ENCODE measurements around the gene MAEA. TPM values are rescaled to one million over a fixed set of nuclear protein-coding genes. Genes with fewer than 3 reads are reported as not detected.

Gene MAEA
- total RNA-seq, 4 donors from 2014 or later, result 47.2 to 62.1 (median 53.9) TPM

GRCh38 chr4:1362521-1362920 is 72.8 kb downstream of the MAEA start:
- no peaks in the 10 kb centered on the region for H3K4me1 ChIP-seq
- H3K27me3 ChIP-seq, result no peaks in the 10 kb centered on the region
- ATAC-seq, result no peak
- TF ChIP-seq EP300 (IDR thresholded peaks at IDR 0.05) (no peak), POLR2A (IDR thresholded peaks at IDR 0.05) (no peak), CTCF (IDR thresholded peaks at IDR 0.05) (no peak), POLR2AphosphoS5 (IDR thresholded peaks at IDR 0.05) (no peak)
- H3K9me3 ChIP-seq, result no peaks in the 10 kb centered on the region
- peaks cover 0 to 88% of the 10 kb centered on the region in 2 donors for H3K36me3 ChIP-seq
- no CpG with 5 or more reads among the region's 17 CpGs for WGBS, 2 donors (ENCODE audit: low coverage in 1 of 2)
- H3K4me3 ChIP-seq, result no peak overlapping the region
- H3K27ac ChIP-seq, result no peak overlapping the region

- peaks cover 0 to 88% of the 10 kb centered on the region in 2 donors for H3K36me3 ChIP-seq
- ATAC-seq, result no peak
- H3K27ac ChIP-seq, result no peak overlapping the region
- TF ChIP-seq POLR2AphosphoS5 (IDR thresholded peaks at IDR 0.05), result no peak
- TF ChIP-seq EP300 (IDR thresholded peaks at IDR 0.05), result no peak
- TF ChIP-seq CTCF (IDR thresholded peaks at IDR 0.05), result no peak
- no peak for TF ChIP-seq POLR2A (IDR thresholded peaks at IDR 0.05)
- WGBS, 2 donors (ENCODE audit: low coverage in 1 of 2), result 64 to 82% methylated on average over 11 of the region's 11 CpGs
- no peaks in the 10 kb centered on the region for H3K9me3 ChIP-seq
- H3K4me1 ChIP-seq, result no peaks in the 10 kb centered on the region
- no peak overlapping the region for H3K4me3 ChIP-seq
- H3K27me3 ChIP-seq, result no peaks in the 10 kb centered on the region
These were observed 73.8 kb downstream of the MAEA start for GRCh38 chr4:1363513-1363912.

GRCh38 chr4:1364217-1364616 is 74.5 kb downstream of the MAEA start:
- H3K4me3 ChIP-seq, result no peak overlapping the region
- H3K27ac ChIP-seq, result no peak overlapping the region
- WGBS, 2 donors (ENCODE audit: low coverage in 1 of 2), result 97 to 100% methylated on average over 1 to 3 of the region's 18 CpGs
- ATAC-seq, result no peak
- no peaks in the 10 kb centered on the region for H3K4me1 ChIP-seq
- TF ChIP-seq CTCF (IDR thresholded peaks at IDR 0.05), result no peak
- TF ChIP-seq POLR2A (IDR thresholded peaks at IDR 0.05), result no peak
- TF ChIP-seq POLR2AphosphoS5 (IDR thresholded peaks at IDR 0.05), result no peak
- no peak for TF ChIP-seq EP300 (IDR thresholded peaks at IDR 0.05)
- no peaks in the 10 kb centered on the region for H3K9me3 ChIP-seq
- H3K27me3 ChIP-seq, result no peaks in the 10 kb centered on the region
- H3K36me3 ChIP-seq, result peaks cover 0 to 88% of the 10 kb centered on the region in 2 donors

GRCh38 chr4:1364748-1365147 is 75.1 kb downstream of the MAEA start:
- Histone ChIP-seq H3K9me3 (no peaks in the 10 kb centered on the region), H3K27me3 (no peaks in the 10 kb centered on the region), H3K4me3 (no peak overlapping the region), H3K4me1 (no peaks in the 10 kb centered on the region), H3K36me3 (peaks cover 0 to 85% of the 10 kb centered on the region in 2 donors), H3K27ac (no peak overlapping the region)
- no peak for ATAC-seq
- 80% methylated on average over 2 of the region's 13 CpGs; no CpG with 5 or more reads in 1 of the 2 donors for WGBS, 2 donors (ENCODE audit: low coverage in 1 of 2)
- TF ChIP-seq POLR2AphosphoS5 (IDR thresholded peaks at IDR 0.05) (no peak), CTCF (IDR thresholded peaks at IDR 0.05) (no peak), POLR2A (IDR thresholded peaks at IDR 0.05) (no peak), EP300 (IDR thresholded peaks at IDR 0.05) (no peak)

GRCh38 chr4:1365271-1366178 is 75.8 kb downstream of the MAEA start:
- peaks cover 0 to 83% of the 10 kb centered on the region in 2 donors for H3K36me3 ChIP-seq
- no peaks in the 10 kb centered on the region for H3K9me3 ChIP-seq
- no peak for ATAC-seq
- H3K4me3 ChIP-seq, result no peak overlapping the region
- no peaks in the 10 kb centered on the region for H3K4me1 ChIP-seq
- no peak overlapping the region for H3K27ac ChIP-seq
- WGBS, 2 donors (ENCODE audit: low coverage in 1 of 2), result 50 to 88% methylated on average over 1 to 2 of the region's 25 CpGs
- TF ChIP-seq POLR2A (IDR thresholded peaks at IDR 0.05) (no peak), CTCF (IDR thresholded peaks at IDR 0.05) (no peak), POLR2AphosphoS5 (IDR thresholded peaks at IDR 0.05) (no peak), EP300 (IDR thresholded peaks at IDR 0.05) (no peak)
- no peaks in the 10 kb centered on the region for H3K27me3 ChIP-seq
